ENCODE results near the gene MACIR. TPM values are rescaled to one million over a fixed set of nuclear protein-coding genes. Genes with fewer than 3 reads are reported as not detected.

The MACIR gene
- total RNA-seq, 1 donor from 2014 or later: 0.53 TPM

DNA sequence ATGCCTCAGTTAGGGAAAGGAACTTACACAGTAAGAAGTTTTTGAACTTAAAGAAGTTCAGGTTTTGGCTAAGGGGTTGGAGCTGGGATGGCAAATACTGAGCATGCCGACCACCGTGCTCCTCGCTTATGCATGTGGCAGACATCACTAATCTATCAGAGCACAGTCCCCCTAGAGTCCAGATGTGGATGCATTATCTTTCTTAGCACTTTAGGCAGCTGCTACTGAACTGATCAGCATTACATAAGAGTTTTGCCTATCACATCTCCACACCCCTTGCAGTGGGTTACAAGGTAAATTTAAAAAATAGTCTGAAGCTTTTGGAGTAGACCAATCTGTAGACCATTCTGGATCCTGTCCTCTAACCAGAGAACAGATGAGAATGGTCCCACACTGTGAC lies 22.4 kb downstream of the MACIR start:
- peaks cover 5 to 8% of the 10 kb centered on the region in 2 donors for H3K36me3 ChIP-seq
- no peaks in the 10 kb centered on the region for H3K27me3 ChIP-seq
- intact Hi-C loops (cut with DNase I): no loop called here
- H3K27ac ChIP-seq: no peak overlapping the region
- DNase-seq (ENCODE audit: low spot score in 2 of 2): no peak
- H3K4me3 ChIP-seq: no peak overlapping the region
- H3K9me3 ChIP-seq: no peaks in the 10 kb centered on the region
- no peaks in the 10 kb centered on the region for H3K4me1 ChIP-seq
- TF ChIP-seq, protein P1, sequence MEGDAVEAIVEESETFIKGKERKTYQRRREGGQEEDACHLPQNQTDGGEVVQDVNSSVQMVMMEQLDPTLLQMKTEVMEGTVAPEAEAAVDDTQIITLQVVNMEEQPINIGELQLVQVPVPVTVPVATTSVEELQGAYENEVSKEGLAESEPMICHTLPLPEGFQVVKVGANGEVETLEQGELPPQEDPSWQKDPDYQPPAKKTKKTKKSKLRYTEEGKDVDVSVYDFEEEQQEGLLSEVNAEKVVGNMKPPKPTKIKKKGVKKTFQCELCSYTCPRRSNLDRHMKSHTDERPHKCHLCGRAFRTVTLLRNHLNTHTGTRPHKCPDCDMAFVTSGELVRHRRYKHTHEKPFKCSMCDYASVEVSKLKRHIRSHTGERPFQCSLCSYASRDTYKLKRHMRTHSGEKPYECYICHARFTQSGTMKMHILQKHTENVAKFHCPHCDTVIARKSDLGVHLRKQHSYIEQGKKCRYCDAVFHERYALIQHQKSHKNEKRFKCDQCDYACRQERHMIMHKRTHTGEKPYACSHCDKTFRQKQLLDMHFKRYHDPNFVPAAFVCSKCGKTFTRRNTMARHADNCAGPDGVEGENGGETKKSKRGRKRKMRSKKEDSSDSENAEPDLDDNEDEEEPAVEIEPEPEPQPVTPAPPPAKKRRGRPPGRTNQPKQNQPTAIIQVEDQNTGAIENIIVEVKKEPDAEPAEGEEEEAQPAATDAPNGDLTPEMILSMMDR (IDR thresholded peaks at IDR 0.05): no peak

DNA sequence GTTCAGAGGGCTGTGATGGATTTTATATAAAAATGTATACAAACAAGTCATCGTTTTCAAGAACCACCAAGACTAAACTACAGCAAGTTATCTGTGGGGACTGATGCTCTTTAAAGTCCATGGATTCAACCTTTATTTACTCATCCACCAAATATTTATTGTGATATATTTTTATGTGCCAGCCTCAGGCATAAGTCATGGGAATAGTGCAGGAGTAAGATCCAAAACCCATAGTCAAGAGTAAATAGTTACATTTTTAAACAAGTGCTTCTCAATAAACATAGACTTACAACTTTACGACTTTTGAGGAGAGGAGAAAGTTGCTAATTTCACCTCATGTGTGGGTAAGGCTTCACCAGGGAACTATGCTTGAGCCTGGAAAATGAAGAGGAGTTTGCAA lies 24.6 kb downstream of the MACIR start:
- Histone ChIP-seq H3K9me3 (no peaks in the 10 kb centered on the region), H3K4me3 (no peak overlapping the region), H3K4me1 (no peaks in the 10 kb centered on the region), H3K27ac (no peak overlapping the region), H3K36me3 (no peaks in the 10 kb centered on the region), H3K27me3 (no peaks in the 10 kb centered on the region)
- intact Hi-C loops (cut with DNase I): no loop called here
- TF ChIP-seq, protein P1 (IDR thresholded peaks at IDR 0.05): no peak
- DNase-seq (ENCODE audit: low spot score in 2 of 2): no peak

DNA sequence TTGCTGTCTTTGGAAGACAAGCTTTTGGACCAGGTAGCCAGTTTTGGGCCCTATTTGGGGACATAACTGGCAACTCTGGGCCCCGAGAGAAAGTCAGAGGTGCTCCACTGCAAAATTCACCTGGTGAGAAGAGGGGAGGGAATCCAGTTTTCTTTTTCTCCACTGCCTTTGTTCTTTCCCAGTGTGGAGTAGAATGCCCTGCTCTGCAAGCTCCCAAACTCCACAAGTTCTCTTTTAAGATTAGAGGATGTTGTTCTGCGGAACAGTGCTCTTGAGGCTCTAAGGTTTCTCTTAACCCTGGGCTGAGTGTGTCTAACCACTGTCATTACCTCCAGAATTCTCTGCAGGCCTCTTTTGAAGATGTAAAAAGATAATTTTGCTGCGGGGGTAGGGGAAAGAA lies 25.3 kb downstream of the MACIR start:
- TF ChIP-seq, protein P1 (IDR thresholded peaks at IDR 0.05): no peak
- no peak for DNase-seq (ENCODE audit: low spot score in 2 of 2)
- intact Hi-C loops (cut with DNase I): no loop called here
- Histone ChIP-seq H3K4me3 (no peak overlapping the region), H3K4me1 (no peaks in the 10 kb centered on the region), H3K36me3 (no peaks in the 10 kb centered on the region), H3K9me3 (no peaks in the 10 kb centered on the region), H3K27ac (no peak overlapping the region), H3K27me3 (no peaks in the 10 kb centered on the region)

DNA sequence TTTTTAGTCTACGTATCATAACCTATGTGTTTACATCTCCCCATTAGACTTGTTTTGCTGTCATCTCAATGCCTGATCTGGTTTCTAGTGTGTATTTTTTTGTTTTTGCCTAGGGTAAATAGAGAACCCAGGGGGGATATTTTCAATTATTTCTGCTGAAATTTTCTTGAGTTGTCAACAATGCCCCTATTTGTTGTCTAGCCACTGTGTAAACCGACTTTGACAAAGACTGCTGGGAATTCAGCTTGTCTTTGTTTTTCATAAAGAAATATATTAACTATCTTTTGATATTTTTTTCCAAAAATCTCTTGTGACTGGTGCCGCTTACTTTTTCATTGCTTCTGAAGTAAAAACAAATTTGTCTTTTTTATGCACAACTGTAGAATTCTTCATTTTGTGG lies 28.1 kb downstream of the MACIR start:
- Histone ChIP-seq H3K4me1 (no peaks in the 10 kb centered on the region), H3K27ac (no peak overlapping the region), H3K9me3 (no peaks in the 10 kb centered on the region), H3K27me3 (no peaks in the 10 kb centered on the region), H3K4me3 (no peak overlapping the region), H3K36me3 (no peaks in the 10 kb centered on the region)
- TF ChIP-seq, protein P1 (IDR thresholded peaks at IDR 0.05): no peak
- no peak for DNase-seq (ENCODE audit: low spot score in 2 of 2)
- intact Hi-C loops (cut with DNase I): no loop called here

DNA sequence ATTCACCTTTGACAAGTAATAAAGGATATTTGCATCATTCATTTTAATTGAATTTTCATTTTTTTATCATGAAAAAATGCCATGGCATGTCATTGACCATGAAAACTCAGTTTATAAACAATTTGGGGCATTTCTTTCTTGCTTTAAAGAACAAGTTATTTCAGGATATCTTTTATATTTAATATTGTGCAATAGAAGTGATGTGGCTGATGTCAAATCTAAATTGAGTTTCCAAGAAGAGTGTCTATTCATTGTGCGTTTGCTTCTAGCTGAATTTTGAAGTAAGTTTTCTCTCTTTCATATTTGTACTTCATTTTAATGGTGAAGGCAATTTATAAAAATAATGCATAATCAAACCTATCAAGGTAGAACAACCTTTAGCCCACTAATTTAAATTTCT lies 30.5 kb downstream of the MACIR start:
- no peak overlapping the region for H3K27ac ChIP-seq
- TF ChIP-seq, protein P1 (IDR thresholded peaks at IDR 0.05): no peak
- DNase-seq (ENCODE audit: low spot score in 2 of 2): no peak
- H3K4me3 ChIP-seq: no peak overlapping the region
- H3K27me3 ChIP-seq: no peaks in the 10 kb centered on the region
- intact Hi-C loops (cut with DNase I): no loop called here
- no peaks in the 10 kb centered on the region for H3K9me3 ChIP-seq
- no peaks in the 10 kb centered on the region for H3K36me3 ChIP-seq
- H3K4me1 ChIP-seq: no peaks in the 10 kb centered on the region

DNA sequence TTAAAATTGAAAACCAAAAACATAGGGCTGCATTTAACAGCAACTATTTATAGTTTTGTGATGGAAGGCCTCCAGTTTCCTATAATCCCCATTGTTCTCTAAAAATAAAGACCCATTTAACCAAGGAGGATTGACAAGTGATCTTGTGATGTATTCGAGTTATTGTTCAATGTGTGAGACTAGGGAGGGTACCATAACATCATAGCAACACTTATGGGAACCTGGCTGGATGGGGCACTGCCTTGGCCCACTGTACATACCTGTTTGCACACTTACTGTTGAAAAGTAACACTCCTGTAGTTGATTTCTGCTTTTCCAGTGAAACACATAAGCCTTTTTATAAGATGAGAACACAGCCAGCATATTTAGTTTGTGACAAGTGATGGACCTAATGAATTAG lies 32.3 kb downstream of the MACIR start:
- H3K36me3 ChIP-seq: no peaks in the 10 kb centered on the region
- no peak overlapping the region for H3K4me3 ChIP-seq
- TF ChIP-seq, protein P1 (IDR thresholded peaks at IDR 0.05): no peak
- intact Hi-C loops (cut with DNase I): no loop called here
- H3K27ac ChIP-seq: no peak overlapping the region
- H3K27me3 ChIP-seq: no peaks in the 10 kb centered on the region
- H3K4me1 ChIP-seq: no peaks in the 10 kb centered on the region
- DNase-seq (ENCODE audit: low spot score in 2 of 2): no peak
- H3K9me3 ChIP-seq: no peaks in the 10 kb centered on the region

Measured in ascending aorta (tissue), 2 donors.